Heart left ventricle (tissue), 16 donors: Measurements from ENCODE around the gene OR52I2. TPM values are rescaled to one million over a fixed set of nuclear protein-coding genes. Genes with fewer than 3 reads are reported as not detected.

Experiments used
- ATAC-seq, 4 donors: fragments of 200-7000 bp; cut with Tn5 transposase; one replicate each; pipeline ENCODE4 v1.9.1; 2020 to 2022; ENCODE audit warnings: moderate library complexity in 4 of 4, mild to moderate bottlenecking in 3 of 4, moderate number of reproducible peaks in 1 of 4
- DNase-seq, 5 donors: peaks; one replicate each; pipeline ENCODE4 v3.0.0-alpha.2; 2020
- H3K27ac ChIP-seq, 12 donors: fragments of 200-600 bp; sonication (generic) in 4 of 12; one replicate each; pipeline versions ENCODE4 v1.5.0 to v1.8.0; 2016 to 2022; ENCODE audit warnings: mild to moderate bottlenecking in 2 of 12
- H3K27me3 ChIP-seq, 9 donors: fragments of 200-600 bp; sonication (generic) in 2 of 9; one replicate each; pipeline versions ENCODE4 v1.5.1 to v1.8.0; 2016 to 2022; ENCODE audit warnings: mild to moderate bottlenecking in 3 of 9
- H3K36me3 ChIP-seq, 9 donors: fragments of 200-600 bp; sonication (generic) in 2 of 9; one replicate each; pipeline versions ENCODE4 v1.5.0 to v1.8.0; 2018 to 2022; ENCODE audit warnings: mild to moderate bottlenecking in 2 of 9
- H3K4me1 ChIP-seq, 12 donors: fragments of 200-600 bp; sonication (generic) in 4 of 12; one replicate each; pipeline versions ENCODE4 v1.5.0 to v1.8.0; 2016 to 2022; ENCODE audit warnings: mild to moderate bottlenecking in 3 of 12
- H3K4me3 ChIP-seq, 12 donors: fragments of 200-600 bp; sonication (generic) in 4 of 12; one replicate each; pipeline versions ENCODE4 v1.5.0 to v1.8.0; 2017 to 2022; ENCODE audit warnings: mild to moderate bottlenecking in 9 of 12, moderate library complexity in 4 of 12
- H3K9me3 ChIP-seq, 12 donors: fragments of 200-600 bp; sonication (generic) in 4 of 12; one replicate each; pipeline versions ENCODE4 v1.5.0 to v1.8.0; 2016 to 2022; ENCODE audit warnings: mild to moderate bottlenecking in 1 of 12
- POLR2A ChIP-seq, 2 donors: fragments of 450-650 bp; IDR thresholded peaks; one replicate each; pipeline ENCODE4 v1.6.1; 2017; ENCODE audit warnings: antibody characterized with exemption in 2 of 2, mild to moderate bottlenecking in 2 of 2, moderate library complexity in 2 of 2
- WGBS, 4 donors: extraction: QIAGEN DNeasy Blood & Tissue Kit in 2 of 4; methylation state at CpG; one replicate each; pipeline versions ENCODE4 v1.1.5 to v1.1.7; 2013 to 2018; 5-methylcytosine and 5-hydroxymethylcytosine counted together
- intact Hi-C, 10 donors: fragments of 100-400 bp; cut with DNase I; formaldehyde crosslinking; loops; one replicate each; pipeline versions ENCODE4 v1.11.1 to v1.14.2; 2022
- polyA plus RNA-seq, 2 donors: library from polyadenylated mRNA; stranded (reverse); fragments of 200-250 nt; gene quantifications; one replicate each; pipeline ENCODE4 v1.2.3, GENCODE V29; 2013
- total RNA-seq, 9 donors: library from RNA; depleted of rRNA in 2 of 9; stranded (reverse); fragments of >200 nt in 2 of 9; fragmentation: NEBNext Ultra II Directional in 3 of 9; extraction: Animal tissue kit (Norgen Biotek cat#: 25700) in 3 of 9; gene quantifications; one replicate each; pipeline versions ENCODE4 v1.1.0 to v1.2.4, GENCODE V29; 2016 to 2023
- TF ChIP-seq, protein P1 (sequence below), 12 donors: fragments of 200-600 bp; sonication (generic) in 4 of 12; IDR thresholded peaks; one replicate each; pipeline versions ENCODE4 v1.5.0 to v1.8.0; 2018 to 2022; ENCODE audit warnings: antibody characterized with exemption in 12 of 12, mild to moderate bottlenecking in 5 of 12
- donor health status: ischemic (EF 13 %, LVEDD 7.1; RV severe dilation, severe dysfunction).
- donor health status: healthy with polysubstance abuse.
- donor health status: DM: no; HTN: yes; CAD: no.
- donor health status: DM: no; HTN: no; CAD: no.
- donor health status: ischemic (EF 25% LVEDD 6.9; RV normal size, moderate dysfunction).
- donor health status: ischemic (EF 25% LVEDD 5.7; RV mildly dilated, moderate dysfunction).
- donor health status: healthy.
- donor health status: DM: yes; HTN: yes; CAD: no.
- donor health status: ischemic (EF 35%, LVEDD 5.7; RV mildly dilated, moderate dysfunction).
- donor health status: nonischemic (EF 11% LVEDD 7.7; RV severe dilation, severe dysfunction).
- donor health status: DM: yes; HTN: yes; CAD: no.
- donor health status: PGD.
- donor health status: ischemic (EF 29% LVEDD 5.4; RV normal size, mild dysfunction).
- donor health status: nonischemic (EF 23%, LVEDD 6.1; RV moderate dilation, normal function).

The OR52I2 gene
- total and polyA plus RNA-seq, 11 donors = not detected

GRCh38 chr11:4641501-4641900, 60.0 kb downstream of the OR52I2 start:
- H3K27me3 ChIP-seq = peaks cover 0 to 3% (median 0%) of the 10 kb centered on the region in 9 donors
- H3K4me3 ChIP-seq = no peak overlapping the region
- H3K9me3 ChIP-seq = no peaks in the 10 kb centered on the region
- intact Hi-C loops = no loop called here
- 91 to 94% (median 94%) methylated on average over 7 of the region's 7 CpGs for WGBS, 4 donors
- no peaks in the 10 kb centered on the region for H3K36me3 ChIP-seq
- H3K27ac ChIP-seq = peak overlapping the region in 8 of 12 donors; percentile 51 to 94 (median 88)
- peaks cover 3 to 53% (median 20%) of the 10 kb centered on the region in 12 donors for H3K4me1 ChIP-seq
- ATAC-seq (no peak), DNase-seq (no peak)
- no peak for TF ChIP-seq POLR2A (IDR thresholded peaks at IDR 0.05)
- TF ChIP-seq, protein P1, sequence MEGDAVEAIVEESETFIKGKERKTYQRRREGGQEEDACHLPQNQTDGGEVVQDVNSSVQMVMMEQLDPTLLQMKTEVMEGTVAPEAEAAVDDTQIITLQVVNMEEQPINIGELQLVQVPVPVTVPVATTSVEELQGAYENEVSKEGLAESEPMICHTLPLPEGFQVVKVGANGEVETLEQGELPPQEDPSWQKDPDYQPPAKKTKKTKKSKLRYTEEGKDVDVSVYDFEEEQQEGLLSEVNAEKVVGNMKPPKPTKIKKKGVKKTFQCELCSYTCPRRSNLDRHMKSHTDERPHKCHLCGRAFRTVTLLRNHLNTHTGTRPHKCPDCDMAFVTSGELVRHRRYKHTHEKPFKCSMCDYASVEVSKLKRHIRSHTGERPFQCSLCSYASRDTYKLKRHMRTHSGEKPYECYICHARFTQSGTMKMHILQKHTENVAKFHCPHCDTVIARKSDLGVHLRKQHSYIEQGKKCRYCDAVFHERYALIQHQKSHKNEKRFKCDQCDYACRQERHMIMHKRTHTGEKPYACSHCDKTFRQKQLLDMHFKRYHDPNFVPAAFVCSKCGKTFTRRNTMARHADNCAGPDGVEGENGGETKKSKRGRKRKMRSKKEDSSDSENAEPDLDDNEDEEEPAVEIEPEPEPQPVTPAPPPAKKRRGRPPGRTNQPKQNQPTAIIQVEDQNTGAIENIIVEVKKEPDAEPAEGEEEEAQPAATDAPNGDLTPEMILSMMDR (IDR thresholded peaks at IDR 0.05) = no peak

- peak in 3 of 5 donors; percentile 12 to 29 (median 25) for DNase-seq
- H3K9me3 ChIP-seq = no peaks in the 10 kb centered on the region
- H3K36me3 ChIP-seq = no peaks in the 10 kb centered on the region
- intact Hi-C loops = no loop called here
- TF ChIP-seq POLR2A (IDR thresholded peaks at IDR 0.05) = no peak
- TF ChIP-seq, protein P1 (IDR thresholded peaks at IDR 0.05) = no peak
- peaks cover 0 to 3% (median 0%) of the 10 kb centered on the region in 9 donors for H3K27me3 ChIP-seq
- peak overlapping the region in 10 of 12 donors; percentile 51 to 94 (median 86) for H3K27ac ChIP-seq
- peaks cover 4 to 57% (median 23%) of the 10 kb centered on the region in 12 donors for H3K4me1 ChIP-seq
- WGBS, 4 donors = 53 to 67% (median 61%) methylated on average over 7 of the region's 7 CpGs
- H3K4me3 ChIP-seq = no peak overlapping the region
- peak in 2 of 4 donors; percentile 21 to 69 for ATAC-seq
These were observed 60.5 kb downstream of the OR52I2 start for GRCh38 chr11:4642043-4642442.

Other genes with a start within 250 kb of the OR52I2 start
- gene OR52B4, start 213.4 kb upstream of the OR52I2 start, total RNA-seq = not detected
- not detected for gene OR52B4, start 213.4 kb upstream of the OR52I2 start, polyA plus RNA-seq
- 10 to 100 TPM in 2 of 9 donors, 1 to 10 TPM in 7; 7.1 to 36.0 (median 8.5) TPM for gene TRIM21, start 188.0 kb upstream of the OR52I2 start, total RNA-seq
- gene TRIM21, start 188.0 kb upstream of the OR52I2 start, polyA plus RNA-seq = 1 to 10 TPM; 8.5 TPM
- gene OR52K2, start 132.4 kb upstream of the OR52I2 start, total RNA-seq = not detected
- gene OR52K2, start 132.4 kb upstream of the OR52I2 start, polyA plus RNA-seq = not detected
- under 1 TPM in 2 of 9 donors, not detected in 7; 0.05 TPM for gene OR52K1, start 99.1 kb upstream of the OR52I2 start, total RNA-seq
- not detected for gene OR52K1, start 99.1 kb upstream of the OR52I2 start, polyA plus RNA-seq
- gene OR52M1, start 36.6 kb upstream of the OR52I2 start, total RNA-seq = not detected
- not detected for gene OR52M1, start 36.6 kb upstream of the OR52I2 start, polyA plus RNA-seq
- not detected for gene OR52I1, start 12.3 kb downstream of the OR52I2 start, total RNA-seq
- not detected for gene OR52I1, start 12.3 kb downstream of the OR52I2 start, polyA plus RNA-seq
- 10 to 100 TPM in 5 of 9 donors, 1 to 10 TPM in 4; 7.5 to 14.1 (median 10.2) TPM for gene TRIM68, start 26.5 kb downstream of the OR52I2 start, total RNA-seq
- gene TRIM68, start 26.5 kb downstream of the OR52I2 start, polyA plus RNA-seq = 1 to 10 TPM; 3.8 to 8.3 TPM
- gene OR51D1, start 55.7 kb downstream of the OR52I2 start, total RNA-seq = not detected
- gene OR51D1, start 55.7 kb downstream of the OR52I2 start, polyA plus RNA-seq = not detected
- gene OR51E1, start 62.2 kb downstream of the OR52I2 start, total RNA-seq = 1 to 10 TPM in 8 of 9 donors, under 1 TPM in 1; 0.69 to 4.3 (median 2.2) TPM
- gene OR51E1, start 62.2 kb downstream of the OR52I2 start, polyA plus RNA-seq = 1 to 10 TPM; 1.8 to 2.1 TPM
- gene OR51E2, start 116.1 kb downstream of the OR52I2 start, total RNA-seq = under 1 TPM in 5 of 9 donors, not detected in 4; 0.10 to 0.50 (median 0.30) TPM
- gene OR51E2, start 116.1 kb downstream of the OR52I2 start, polyA plus RNA-seq = under 1 TPM; 0.08 to 0.11 TPM
- not detected for gene MMP26, start 123.0 kb downstream of the OR52I2 start, total RNA-seq
- not detected for gene MMP26, start 123.0 kb downstream of the OR52I2 start, polyA plus RNA-seq
- gene OR51F1, start 188.2 kb downstream of the OR52I2 start, total RNA-seq = not detected
- gene OR51F1, start 188.2 kb downstream of the OR52I2 start, polyA plus RNA-seq = not detected
- not detected for gene OR52R1, start 222.6 kb downstream of the OR52I2 start, total RNA-seq
- not detected for gene OR52R1, start 222.6 kb downstream of the OR52I2 start, polyA plus RNA-seq
- not detected for gene OR51F2, start 239.6 kb downstream of the OR52I2 start, total RNA-seq
- gene OR51F2, start 239.6 kb downstream of the OR52I2 start, polyA plus RNA-seq = not detected